Measurements from ENCODE around the gene ASCC1. TPM values are rescaled to one million over a fixed set of nuclear protein-coding genes. Genes with fewer than 3 reads are reported as not detected.

ASCC1 gene
- total RNA-seq, 1 donor from 2014 or later = 33.9 TPM

- Mint-ChIP-seq H3K4me1 (ENCODE audit: low read depth, unreplicated experiment) (peaks cover 7% of the 10 kb centered on the region), H3K9me3 (ENCODE audit: unreplicated experiment) (no peaks in the 10 kb centered on the region), H3K36me3 (ENCODE audit: low read depth, unreplicated experiment) (peaks cover 20% of the 10 kb centered on the region), H3K4me3 (ENCODE audit: unreplicated experiment) (no peak overlapping the region), H3K27ac (ENCODE audit: unreplicated experiment) (no peak overlapping the region), H3K27me3 (ENCODE audit: low read depth, unreplicated experiment) (no peaks in the 10 kb centered on the region)
- Histone ChIP-seq H4K20me1 (ENCODE audit: insufficient read depth, low read length) (peaks cover 7% of the 10 kb centered on the region), H3K36me3 (ENCODE audit: insufficient read depth, low read length) (no peaks in the 10 kb centered on the region), H3K27me3 (ENCODE audit: insufficient read depth, low read length) (no peaks in the 10 kb centered on the region), H3K4me2 (ENCODE audit: low read length) (no peak overlapping the region), H3K9me3 (ENCODE audit: insufficient read depth, low read depth, low read length) (no peaks in the 10 kb centered on the region), H3K4me1 (ENCODE audit: insufficient read depth, low read length) (no peaks in the 10 kb centered on the region), H3K27ac (ENCODE audit: low read depth, low read length) (no peak overlapping the region), H3K9ac (ENCODE audit: low read length) (no peak overlapping the region), H3K4me3 (ENCODE audit: insufficient read depth, low read depth, low read length) (no peak overlapping the region), H2AFZ (ENCODE audit: low read depth, low read length) (no peak overlapping the region), H3K79me2 (ENCODE audit: insufficient read depth, low read length) (no peaks in the 10 kb centered on the region)
- FAIRE-seq (no peak), DNase-seq (ENCODE audit: low read depth) (no peak)
- TF ChIP-seq, protein P1, sequence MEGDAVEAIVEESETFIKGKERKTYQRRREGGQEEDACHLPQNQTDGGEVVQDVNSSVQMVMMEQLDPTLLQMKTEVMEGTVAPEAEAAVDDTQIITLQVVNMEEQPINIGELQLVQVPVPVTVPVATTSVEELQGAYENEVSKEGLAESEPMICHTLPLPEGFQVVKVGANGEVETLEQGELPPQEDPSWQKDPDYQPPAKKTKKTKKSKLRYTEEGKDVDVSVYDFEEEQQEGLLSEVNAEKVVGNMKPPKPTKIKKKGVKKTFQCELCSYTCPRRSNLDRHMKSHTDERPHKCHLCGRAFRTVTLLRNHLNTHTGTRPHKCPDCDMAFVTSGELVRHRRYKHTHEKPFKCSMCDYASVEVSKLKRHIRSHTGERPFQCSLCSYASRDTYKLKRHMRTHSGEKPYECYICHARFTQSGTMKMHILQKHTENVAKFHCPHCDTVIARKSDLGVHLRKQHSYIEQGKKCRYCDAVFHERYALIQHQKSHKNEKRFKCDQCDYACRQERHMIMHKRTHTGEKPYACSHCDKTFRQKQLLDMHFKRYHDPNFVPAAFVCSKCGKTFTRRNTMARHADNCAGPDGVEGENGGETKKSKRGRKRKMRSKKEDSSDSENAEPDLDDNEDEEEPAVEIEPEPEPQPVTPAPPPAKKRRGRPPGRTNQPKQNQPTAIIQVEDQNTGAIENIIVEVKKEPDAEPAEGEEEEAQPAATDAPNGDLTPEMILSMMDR (IDR thresholded peaks at IDR 0.05; ENCODE audit: insufficient read depth, low read depth, low read length) = no peak
- TF ChIP-seq EZH2 (IDR thresholded peaks at IDR 0.05; ENCODE audit: insufficient read depth, low read length) = no peak
Measured at GRCh38 chr10:72105710-72106109, 110.4 kb downstream of the ASCC1 start.

DNA sequence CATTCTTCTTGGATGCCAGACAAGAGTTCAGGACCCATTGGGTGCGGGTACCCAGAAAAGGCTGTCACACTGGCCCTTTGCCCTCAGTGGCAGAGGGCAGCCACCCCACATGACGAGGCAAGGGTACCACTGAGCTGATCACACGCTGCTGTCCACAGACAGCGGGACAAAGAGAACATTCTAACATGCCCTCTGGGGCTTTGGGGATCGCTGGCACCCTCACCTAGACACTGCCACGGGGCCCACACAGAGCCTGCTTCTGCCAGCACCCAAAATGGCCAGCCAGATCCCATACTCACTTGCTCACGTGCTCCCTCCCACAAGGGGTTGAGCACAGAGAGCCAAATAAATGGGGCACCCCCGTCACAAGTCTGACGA, 111.0 kb downstream of the ASCC1 start:
- Mint-ChIP-seq H3K27ac (ENCODE audit: unreplicated experiment) (no peak overlapping the region), H3K36me3 (ENCODE audit: low read depth, unreplicated experiment) (peaks cover 20% of the 10 kb centered on the region), H3K4me3 (ENCODE audit: unreplicated experiment) (no peak overlapping the region), H3K4me1 (ENCODE audit: low read depth, unreplicated experiment) (peaks cover 7% of the 10 kb centered on the region), H3K9me3 (ENCODE audit: unreplicated experiment) (no peaks in the 10 kb centered on the region), H3K27me3 (ENCODE audit: low read depth, unreplicated experiment) (no peaks in the 10 kb centered on the region)
- Histone ChIP-seq H3K9me3 (ENCODE audit: insufficient read depth, low read depth, low read length) (no peaks in the 10 kb centered on the region), H3K9ac (ENCODE audit: low read length) (no peak overlapping the region), H3K27me3 (ENCODE audit: insufficient read depth, low read length) (no peaks in the 10 kb centered on the region), H3K4me2 (ENCODE audit: low read length) (no peak overlapping the region), H3K36me3 (ENCODE audit: insufficient read depth, low read length) (no peaks in the 10 kb centered on the region), H4K20me1 (ENCODE audit: insufficient read depth, low read length) (peaks cover 7% of the 10 kb centered on the region), H3K27ac (ENCODE audit: low read depth, low read length) (no peak overlapping the region), H2AFZ (ENCODE audit: low read depth, low read length) (no peak overlapping the region), H3K79me2 (ENCODE audit: insufficient read depth, low read length) (no peaks in the 10 kb centered on the region), H3K4me3 (ENCODE audit: insufficient read depth, low read depth, low read length) (no peak overlapping the region), H3K4me1 (ENCODE audit: insufficient read depth, low read length) (no peaks in the 10 kb centered on the region)
- FAIRE-seq (no peak), DNase-seq (ENCODE audit: low read depth) (no peak)
- TF ChIP-seq, protein P1 (IDR thresholded peaks at IDR 0.05; ENCODE audit: insufficient read depth, low read depth, low read length) = no peak
- no peak for TF ChIP-seq EZH2 (IDR thresholded peaks at IDR 0.05; ENCODE audit: insufficient read depth, low read length)

GRCh38 chr10:72104472-72105097, 111.5 kb downstream of the ASCC1 start:
- no peaks in the 10 kb centered on the region for H3K27me3 ChIP-seq (ENCODE audit: insufficient read depth, low read length)
- H3K4me3 ChIP-seq (ENCODE audit: insufficient read depth, low read depth, low read length) = no peak overlapping the region
- H3K9me3 ChIP-seq (ENCODE audit: insufficient read depth, low read depth, low read length) = no peaks in the 10 kb centered on the region
- no peak overlapping the region for H2AFZ ChIP-seq (ENCODE audit: low read depth, low read length)
- no peaks in the 10 kb centered on the region for H3K4me1 ChIP-seq (ENCODE audit: insufficient read depth, low read length)
- Mint-ChIP-seq H3K36me3 (ENCODE audit: low read depth, unreplicated experiment) (peaks cover 20% of the 10 kb centered on the region), H3K4me1 (ENCODE audit: low read depth, unreplicated experiment) (peaks cover 7% of the 10 kb centered on the region), H3K27me3 (ENCODE audit: low read depth, unreplicated experiment) (no peaks in the 10 kb centered on the region), H3K9me3 (ENCODE audit: unreplicated experiment) (no peaks in the 10 kb centered on the region), H3K27ac (ENCODE audit: unreplicated experiment) (no peak overlapping the region), H3K4me3 (ENCODE audit: unreplicated experiment) (no peak overlapping the region)
- FAIRE-seq (no peak), DNase-seq (ENCODE audit: low read depth) (no peak)
- H3K9ac ChIP-seq (ENCODE audit: low read length) = no peak overlapping the region
- H3K4me2 ChIP-seq (ENCODE audit: low read length) = no peak overlapping the region
- peaks cover 7% of the 10 kb centered on the region for H4K20me1 ChIP-seq (ENCODE audit: insufficient read depth, low read length)
- H3K27ac ChIP-seq (ENCODE audit: low read depth, low read length) = no peak overlapping the region
- TF ChIP-seq, protein P1 (IDR thresholded peaks at IDR 0.05; ENCODE audit: insufficient read depth, low read depth, low read length) = no peak
- no peak for TF ChIP-seq EZH2 (IDR thresholded peaks at IDR 0.05; ENCODE audit: insufficient read depth, low read length)
- no peaks in the 10 kb centered on the region for H3K36me3 ChIP-seq (ENCODE audit: insufficient read depth, low read length)
- no peaks in the 10 kb centered on the region for H3K79me2 ChIP-seq (ENCODE audit: insufficient read depth, low read length)
